Putamen (tissue), 1 donor: ENCODE measurements around the gene SMARCB1.

Source experiments
- DNase-seq: peaks from one replicate; pipeline ENCODE4 v3.0.0-alpha.2; 2016; ENCODE audit warnings: low spot score

Gene SMARCB1

GRCh38 chr22:23831781-23832180 is 45.0 kb downstream of the SMARCB1 start:
- DNase-seq = no peak

GRCh38 chr22:23832226-23833016 is 45.7 kb downstream of the SMARCB1 start:
- DNase-seq = no peak

- no peak for DNase-seq
Measured at GRCh38 chr22:23833017-23833751, 46.4 kb downstream of the SMARCB1 start.

GRCh38 chr22:23833911-23834317 is 47.1 kb downstream of the SMARCB1 start:
- DNase-seq = no peak

- DNase-seq = no peak
Measured at GRCh38 chr22:23834406-23834792, 47.6 kb downstream of the SMARCB1 start.

- DNase-seq = peak; percentile 57
Measured at GRCh38 chr22:23834793-23835483, 48.2 kb downstream of the SMARCB1 start.

- no peak for DNase-seq
Measured at GRCh38 chr22:23835484-23836144, 48.8 kb downstream of the SMARCB1 start.

GRCh38 chr22:23836281-23836680 is 49.5 kb downstream of the SMARCB1 start:
- DNase-seq = no peak

GRCh38 chr22:23836692-23837495 is 50.1 kb downstream of the SMARCB1 start:
- no peak for DNase-seq

GRCh38 chr22:23837496-23837859 is 50.7 kb downstream of the SMARCB1 start:
- no peak for DNase-seq

GRCh38 chr22:23837911-23838680 is 51.3 kb downstream of the SMARCB1 start:
- no peak for DNase-seq

- peak; percentile 89 for DNase-seq
Measured at GRCh38 chr22:23838681-23839468, 52.1 kb downstream of the SMARCB1 start, which contains the start of gene DERL3. Gene DERL3, minus strand, starts transcription at chr22:23839006. Its CDS starts 19 bp downstream, at chr22:23838987.

GRCh38 chr22:23840026-23840425 is 53.3 kb downstream of the SMARCB1 start:
- DNase-seq = no peak

- DNase-seq = no peak
Measured at GRCh38 chr22:23841292-23841691, 54.5 kb downstream of the SMARCB1 start.

- DNase-seq = no peak
Measured at GRCh38 chr22:23841736-23842445, 55.1 kb downstream of the SMARCB1 start.

GRCh38 chr22:23842599-23842998 is 55.8 kb downstream of the SMARCB1 start:
- DNase-seq = no peak

GRCh38 chr22:23844739-23845202 is 58.0 kb downstream of the SMARCB1 start:
- no peak for DNase-seq

- no peak for DNase-seq
Measured at GRCh38 chr22:23845265-23846080, 58.7 kb downstream of the SMARCB1 start.
